PC-3 (cell line): ENCODE measurements around the gene SLC43A3. TPM values are rescaled to one million over a fixed set of nuclear protein-coding genes. Genes with fewer than 3 reads are reported as not detected.
A peak's percentile ranks its signal among the peaks of the same experiment; 100 is the strongest.

Experiments used
- ATAC-seq: fragments of 200-7000 bp; cut with Tn5 transposase; 2 replicates; pipeline ENCODE4 v1.9.1; 2020; ENCODE audit warnings: mild to moderate bottlenecking, moderate library complexity
- BruUV-seq: library from RNA; stranded (reverse); fragments of 400-500 nt; replicated peaks from 2 replicates; lab custom pipeline; 2021; lab: Mats Ljungman, UMichigan
- CTCF ChIA-PET: fragments of 300-600 bp; sonication (Branson Sonifier 250); formaldehyde crosslinking; loops from one replicate; lab custom pipeline; 2022; ENCODE audit warnings: antibody characterized with exemption; lab: Charles Lee
- POLR2A ChIA-PET: fragments of 300-600 bp; sonication (Branson Sonifier 250); formaldehyde crosslinking; loops from one replicate; lab custom pipeline; 2022; ENCODE audit warnings: antibody characterized with exemption; ENCODE audit not compliant: unreplicated experiment; lab: Charles Lee
- DNase-seq: peaks from one replicate; pipeline ENCODE4 v3.0.0-alpha.2; 2015
- H2AFZ ChIP-seq: fragments of 300-600 bp; sonication (generic); 2 replicates; pipeline ENCODE4 v1.6.0; 2016; ENCODE audit warnings: antibody characterized with exemption, low read length
- H3F3A ChIP-seq: fragments of 300-600 bp; sonication (generic); one replicate; pipeline ENCODE4 v1.6.0; 2017; ENCODE audit warnings: antibody characterized with exemption, low read length, control low read depth, mild to moderate bottlenecking; ENCODE audit not compliant: unreplicated experiment
- H3K27ac ChIP-seq: fragments of 300-600 bp; sonication (generic); 2 replicates; pipeline ENCODE4 v1.5.1; 2016; ENCODE audit warnings: mild to moderate bottlenecking, low read length
- H3K27me3 ChIP-seq: fragments of 300-600 bp; sonication (generic); 2 replicates; pipeline ENCODE4 v1.6.1; 2016; ENCODE audit warnings: low read length, mixed read lengths
- H3K36me3 ChIP-seq: fragments of 300-600 bp; sonication (generic); 2 replicates; pipeline ENCODE4 v1.6.1; 2016; ENCODE audit warnings: low read depth, mixed run types, low read length, mixed read lengths
- H3K4me1 ChIP-seq: fragments of 300-600 bp; sonication (generic); 2 replicates; pipeline ENCODE4 v1.5.1; 2016; ENCODE audit warnings: low read length; ENCODE audit not compliant: insufficient read depth
- H3K4me2 ChIP-seq: fragments of 300-600 bp; sonication (generic); 2 replicates; pipeline ENCODE4 v1.6.0; 2016; ENCODE audit warnings: low read length
- H3K4me3 ChIP-seq: fragments of 300-600 bp; sonication (generic); 2 replicates; pipeline ENCODE4 v1.5.1; 2016; ENCODE audit warnings: mild to moderate bottlenecking, low read length, mixed read lengths
- H3K79me2 ChIP-seq: fragments of 300-600 bp; sonication (generic); 2 replicates; pipeline ENCODE4 v1.6.1; 2017; ENCODE audit warnings: low read length, mixed read lengths
- H3K9ac ChIP-seq: fragments of 300-600 bp; sonication (generic); 2 replicates; pipeline ENCODE4 v1.6.0; 2016; ENCODE audit warnings: mild to moderate bottlenecking, low read length
- H3K9me2 ChIP-seq: fragments of 300-600 bp; sonication (generic); replicated peaks from 2 replicates; pipeline ENCODE4 v1.6.1; 2016; ENCODE audit warnings: mixed run types, low read length, mixed read lengths
- H3K9me3 ChIP-seq: fragments of 300-600 bp; sonication (generic); 2 replicates; pipeline ENCODE4 v1.6.1; 2016; ENCODE audit warnings: low read length, mixed read lengths
- H4K20me1 ChIP-seq: fragments of 300-600 bp; sonication (generic); 2 replicates; pipeline ENCODE4 v1.6.1; 2016; ENCODE audit warnings: low read length, mixed read lengths
- EZH2 ChIP-seq: fragments of 300-600 bp; sonication (generic); IDR thresholded peaks from one replicate; pipeline ENCODE4 v1.6.1; 2017; ENCODE audit warnings: antibody characterized with exemption, mild to moderate bottlenecking, low read length; ENCODE audit not compliant: unreplicated experiment
- EZH2phosphoT487 ChIP-seq: fragments of 300-600 bp; sonication (generic); IDR thresholded peaks from 2 replicates; pipeline ENCODE4 v1.6.1; 2018; ENCODE audit warnings: mild to moderate bottlenecking, antibody characterized with exemption, low read length, borderline replicate concordance
- intact Hi-C: fragments of 100-400 bp; cut with micrococcal nuclease; formaldehyde crosslinking; loops from 2 replicates; pipeline ENCODE4 v1.9.0; 2023
- total RNA-seq: library from RNA; depleted of rRNA; stranded (reverse); fragments of >200 nt; gene quantifications from 2 replicates; pipeline ENCODE4 v1.2.3, GENCODE V29; 2014
- TF ChIP-seq, protein P1 (sequence below): fragments of 300-600 bp; sonication (generic); conservative IDR thresholded peaks from 2 replicates; pipeline ENCODE4 v1.5.1; 2017; ENCODE audit warnings: antibody characterized with exemption, low read depth, mild to moderate bottlenecking, low read length

Gene SLC43A3
- total RNA-seq, 1 experiment from 2014 or later, result 35.0 TPM

- no peak for DNase-seq
- Histone ChIP-seq H3K9me3 (no peaks in the 10 kb centered on the region), H3K4me1 (peaks cover 29% of the 10 kb centered on the region), H3K9me2 (no peaks in the 10 kb centered on the region), H3K27ac (peak overlapping the region; percentile 43; the same call in 1 of the 2 replicates), H3K9ac (no peak overlapping the region), H3K79me2 (no peaks in the 10 kb centered on the region), H3K4me3 (no peak overlapping the region), H3K36me3 (0 out of 2 replicates have a peak, but pooled peaks cover 3% of the 10 kb centered on the region), H2AFZ (no peak overlapping the region), H3K4me2 (no peak overlapping the region), H3F3A (no peaks in the 10 kb centered on the region), H3K27me3 (no peaks in the 10 kb centered on the region), H4K20me1 (no peaks in the 10 kb centered on the region)
- ChIA-PET CTCF (no interaction called here), POLR2A (no interaction called here)
- intact Hi-C loops, result no loop called here
- ATAC-seq, result no peak
- no peak for TF ChIP-seq EZH2phosphoT487
- TF ChIP-seq, protein P1, sequence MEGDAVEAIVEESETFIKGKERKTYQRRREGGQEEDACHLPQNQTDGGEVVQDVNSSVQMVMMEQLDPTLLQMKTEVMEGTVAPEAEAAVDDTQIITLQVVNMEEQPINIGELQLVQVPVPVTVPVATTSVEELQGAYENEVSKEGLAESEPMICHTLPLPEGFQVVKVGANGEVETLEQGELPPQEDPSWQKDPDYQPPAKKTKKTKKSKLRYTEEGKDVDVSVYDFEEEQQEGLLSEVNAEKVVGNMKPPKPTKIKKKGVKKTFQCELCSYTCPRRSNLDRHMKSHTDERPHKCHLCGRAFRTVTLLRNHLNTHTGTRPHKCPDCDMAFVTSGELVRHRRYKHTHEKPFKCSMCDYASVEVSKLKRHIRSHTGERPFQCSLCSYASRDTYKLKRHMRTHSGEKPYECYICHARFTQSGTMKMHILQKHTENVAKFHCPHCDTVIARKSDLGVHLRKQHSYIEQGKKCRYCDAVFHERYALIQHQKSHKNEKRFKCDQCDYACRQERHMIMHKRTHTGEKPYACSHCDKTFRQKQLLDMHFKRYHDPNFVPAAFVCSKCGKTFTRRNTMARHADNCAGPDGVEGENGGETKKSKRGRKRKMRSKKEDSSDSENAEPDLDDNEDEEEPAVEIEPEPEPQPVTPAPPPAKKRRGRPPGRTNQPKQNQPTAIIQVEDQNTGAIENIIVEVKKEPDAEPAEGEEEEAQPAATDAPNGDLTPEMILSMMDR, result no peak
- no TSS peak for BruUV-seq
Measured at GRCh38 chr11:57407010-57407920, 19.7 kb downstream of the SLC43A3 start.

- H3K9me3 ChIP-seq, result no peaks in the 10 kb centered on the region
- no peaks in the 10 kb centered on the region for H3F3A ChIP-seq
- H3K27ac ChIP-seq, result peak overlapping the region; percentile 43
- H4K20me1 ChIP-seq, result no peaks in the 10 kb centered on the region
- no peaks in the 10 kb centered on the region for H3K27me3 ChIP-seq
- BruUV-seq, result no TSS peak
- POLR2A ChIA-PET, result no interaction called here
- peak; percentile 71 for ATAC-seq
- H3K4me2 ChIP-seq, result peak overlapping the region; percentile 37
- H3K79me2 ChIP-seq, result no peaks in the 10 kb centered on the region
- no peak for TF ChIP-seq EZH2phosphoT487
- TF ChIP-seq, protein P1, result no peak
- TF ChIP-seq EZH2, result no peak
- no peak overlapping the region for H3K9ac ChIP-seq
- peaks cover 37% of the 10 kb centered on the region for H3K4me1 ChIP-seq
- H2AFZ ChIP-seq, result 0 out of 2 replicates have a peak overlapping the region, but pooled peaks have one; percentile 29
- H3K36me3 ChIP-seq, result 0 out of 2 replicates have a peak, but pooled peaks cover 3% of the 10 kb centered on the region
- CTCF ChIA-PET, result no interaction called here
- peak; percentile 54 for DNase-seq
- no peak overlapping the region for H3K4me3 ChIP-seq
- intact Hi-C loops, result no loop called here
- H3K9me2 ChIP-seq, result no peaks in the 10 kb centered on the region
Measured at GRCh38 chr11:57406337-57406904, 20.5 kb downstream of the SLC43A3 start.
